ENCODE data around the gene ANGPTL2. TPM values are rescaled to one million over a fixed set of nuclear protein-coding genes. Genes with fewer than 3 reads are reported as not detected.

Gene ANGPTL2
- total and polyA plus RNA-seq, 2 of the 4 experiments (the other 2 are of a cell fraction) = 9.5 to 25.1 TPM

- intact Hi-C loops (cut with micrococcal nuclease) = no loop called here
- Histone ChIP-seq H3K14ac (replicated peaks; ENCODE audit: low read depth, low read length) (peak overlapping the region; percentile 13; the same call in 1 of the 2 replicates), H3K4me2 (ENCODE audit: low read depth, low read length) (no peak overlapping the region), H3K9ac (ENCODE audit: low read depth, low read length) (no peak overlapping the region), H4K5ac (ENCODE audit: low read depth, low read length) (no peak overlapping the region), H2BK15ac (ENCODE audit: low read depth, low read length) (peak overlapping the region; percentile 63; the same call in 1 of the 3 replicates), H3K79me1 (ENCODE audit: low read depth in 1 of 2, low read length in 2 of 2) (no peaks in the 10 kb centered on the region; a peak in 1 of 4 replicates), H3K9me1 (ENCODE audit: insufficient read depth, low read length) (peaks cover 18% of the 10 kb centered on the region), H2BK120ac (ENCODE audit: low read depth, low read length) (peak overlapping the region; percentile 24), H3K27ac (ENCODE audit: insufficient read depth, low read length) (no peak overlapping the region), H2AK5ac (ENCODE audit: low read depth, low read length) (peak overlapping the region; percentile 88), H3K56ac (ENCODE audit: extremely low read depth, insufficient read depth, low read length) (no peak overlapping the region), H3K4me1 (ENCODE audit: control insufficient read depth, insufficient read depth, low read length) (peaks cover 4% of the 10 kb centered on the region), H3K18ac (ENCODE audit: low read depth, low read length) (no peak overlapping the region), H3K36me3 (ENCODE audit: control insufficient read depth, insufficient read depth, low read length) (no peaks in the 10 kb centered on the region), H2AK9ac (replicated peaks; ENCODE audit: low read depth, low read length, poor library complexity) (no peak overlapping the region), H3K4me3 (ENCODE audit: insufficient read depth, low read depth, low read length) (no peak overlapping the region), H3K23ac (ENCODE audit: low read depth, low read length) (no peak overlapping the region), H3K4ac (ENCODE audit: low read depth, low read length) (peak overlapping the region; percentile 84), H4K8ac (ENCODE audit: low read depth in 2 of 2, low read length in 2 of 2) (no peak overlapping the region; a peak in 1 of 4 replicates), H2BK5ac (ENCODE audit: low read depth, low read length, poor library complexity, severe bottlenecking) (no peak overlapping the region), H4K91ac (ENCODE audit: insufficient read depth, low read depth, low read length) (no peak overlapping the region; the same call in 1 of the 2 replicates), H2AFZ (replicated peaks; ENCODE audit: low read length, poor library complexity) (no peak overlapping the region), H3K27me3 (ENCODE audit: control insufficient read depth, insufficient read depth, low read length) (no peaks in the 10 kb centered on the region), H4K20me1 (ENCODE audit: insufficient read depth, low read length) (no peaks in the 10 kb centered on the region), H3K9me3 (ENCODE audit: control insufficient read depth, insufficient read depth, low read length) (no peaks in the 10 kb centered on the region), H2BK20ac (ENCODE audit: low read depth, low read length) (peak overlapping the region; percentile 85; the same call in 1 of the 2 replicates)
- in situ Hi-C loops (cut with MboI; ENCODE audit: low sequenced_read_pairs) = no loop called here
- POLR2A ChIA-PET (ENCODE audit: unreplicated experiment) = no interaction called here
- CTCF ChIA-PET = no interaction called here
- DNase-seq = no peak
- no peak for TF ChIP-seq CEBPB (IDR thresholded peaks at IDR 0.05; ENCODE audit: low read depth, low read length)
- no peak for TF ChIP-seq BHLHE40 (IDR thresholded peaks at IDR 0.05; ENCODE audit: low read depth, low read length)
- TF ChIP-seq SMC3 (IDR thresholded peaks at IDR 0.05; ENCODE audit: low read depth, low read length) = no peak
- no peak for TF ChIP-seq MAZ (IDR thresholded peaks at IDR 0.05; ENCODE audit: borderline replicate concordance, low read depth, low read length)
- no peak for TF ChIP-seq RFX5 (IDR thresholded peaks at IDR 0.05; ENCODE audit: low read depth, low read length)
- no peak for TF ChIP-seq POLR2A (IDR thresholded peaks at IDR 0.05; ENCODE audit: low read depth, low read length)
- no peak for TF ChIP-seq ELK1 (IDR thresholded peaks at IDR 0.05; ENCODE audit: borderline replicate concordance, low read depth, low read length)
- no peak for TF ChIP-seq FOS (IDR thresholded peaks at IDR 0.05; ENCODE audit: low read depth, low read length)
- TF ChIP-seq MXI1 (IDR thresholded peaks at IDR 0.05; ENCODE audit: borderline replicate concordance, low read depth, low read length) = no peak
- no peak for TF ChIP-seq USF2 (IDR thresholded peaks at IDR 0.05; ENCODE audit: low read depth, low read length)
- TF ChIP-seq CHD1 (IDR thresholded peaks at IDR 0.05; ENCODE audit: low read depth, low read length) = no peak
- TF ChIP-seq RCOR1 (IDR thresholded peaks at IDR 0.05; ENCODE audit: insufficient replicate concordance, low read length) = no peak
- no peak for TF ChIP-seq MAFK (IDR thresholded peaks at IDR 0.05; ENCODE audit: low read depth, low read length)
- no peak for TF ChIP-seq RAD21 (IDR thresholded peaks at IDR 0.05; ENCODE audit: low read length)
- ATAC-seq (ENCODE audit: low read depth) = no peak
- 95% methylated on average over 4 of the region's 7 CpGs; no CpG with 5 or more reads in 1 of the 2 experiments for WGBS, 2 experiments (ENCODE audit: extremely low coverage in 2 of 2, insufficient read length in 1 of 2)
- dilution Hi-C loops (cut with HindIII; ENCODE audit: low sequenced_read_pairs, unreplicated experiment) = no loop called here
- no TSS peak for BruUV-seq (replicated peaks)
Observed at GRCh38 chr9:127050591-127051001, 71.8 kb downstream of the ANGPTL2 start.
